SKM-1 treated with dmso at 0.1 percent for 144 hours (cell line): ENCODE measurements around the gene BPI.
"Not testable (repeated sequence)": the region's sequence is repeated elsewhere in the genome, so short reads cannot be mapped to it uniquely, and the experiment has no call there.

Source experiments
- DNase-seq: peaks from one replicate; lab custom pipeline; 2025; ENCODE audit not compliant: unreplicated experiment; lab: John Stamatoyannopoulos, UW

The BPI gene

DNA sequence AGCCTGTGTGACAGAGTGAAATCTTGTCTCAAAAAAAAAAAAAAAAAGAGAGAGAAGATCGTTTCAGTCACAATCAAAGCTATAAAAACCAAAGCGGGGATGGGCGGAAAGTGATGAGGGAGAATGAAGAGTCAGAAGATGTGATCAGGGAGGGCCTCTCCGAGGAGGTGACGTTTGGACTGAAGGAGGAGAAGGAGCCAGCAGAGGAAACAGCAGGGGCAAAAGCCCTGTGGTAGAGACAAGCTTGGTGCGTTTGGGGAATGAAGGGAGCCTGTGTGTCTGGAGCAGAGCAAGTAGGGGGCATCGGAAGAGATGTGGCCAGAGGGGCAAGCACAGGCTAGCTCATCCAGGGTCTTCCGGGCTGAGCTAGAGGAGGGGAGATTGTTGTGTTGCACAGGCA is 27.9 kb downstream of the BPI start:
- no peak for DNase-seq

GRCh38 chr20:38334016-38334415 is 30.1 kb downstream of the BPI start:
- DNase-seq: no peak

GRCh38 chr20:38336726-38337125 is 32.8 kb downstream of the BPI start:
- no peak for DNase-seq

DNA sequence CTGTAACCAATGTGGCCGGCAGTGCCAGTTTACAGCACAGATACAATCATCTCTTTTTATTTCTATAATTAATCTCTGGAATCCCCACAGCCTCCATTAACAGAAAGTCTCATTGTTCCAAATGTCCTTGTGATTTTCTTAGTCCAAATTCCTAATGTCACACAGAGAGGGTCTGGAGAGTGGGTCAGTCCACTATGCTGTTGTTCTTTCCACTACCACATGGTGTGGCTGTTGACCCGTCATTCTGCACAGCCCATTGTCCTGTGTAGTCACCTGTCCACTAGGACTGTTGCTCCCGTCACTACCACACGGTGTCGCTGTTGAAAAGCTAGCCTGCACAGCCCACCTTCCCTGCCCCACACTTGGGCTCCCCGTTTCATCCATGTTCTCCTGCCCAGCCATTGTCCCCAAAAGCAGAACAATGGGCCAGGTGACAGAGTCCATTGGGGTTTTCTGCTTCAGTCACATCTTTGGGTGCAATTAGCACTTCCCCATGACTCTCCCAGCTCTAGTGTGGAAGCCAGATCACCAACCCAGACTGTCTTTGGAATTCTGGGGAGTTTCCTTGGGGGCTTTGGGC is 33.7 kb downstream of the BPI start:
- no peak for DNase-seq

DNA sequence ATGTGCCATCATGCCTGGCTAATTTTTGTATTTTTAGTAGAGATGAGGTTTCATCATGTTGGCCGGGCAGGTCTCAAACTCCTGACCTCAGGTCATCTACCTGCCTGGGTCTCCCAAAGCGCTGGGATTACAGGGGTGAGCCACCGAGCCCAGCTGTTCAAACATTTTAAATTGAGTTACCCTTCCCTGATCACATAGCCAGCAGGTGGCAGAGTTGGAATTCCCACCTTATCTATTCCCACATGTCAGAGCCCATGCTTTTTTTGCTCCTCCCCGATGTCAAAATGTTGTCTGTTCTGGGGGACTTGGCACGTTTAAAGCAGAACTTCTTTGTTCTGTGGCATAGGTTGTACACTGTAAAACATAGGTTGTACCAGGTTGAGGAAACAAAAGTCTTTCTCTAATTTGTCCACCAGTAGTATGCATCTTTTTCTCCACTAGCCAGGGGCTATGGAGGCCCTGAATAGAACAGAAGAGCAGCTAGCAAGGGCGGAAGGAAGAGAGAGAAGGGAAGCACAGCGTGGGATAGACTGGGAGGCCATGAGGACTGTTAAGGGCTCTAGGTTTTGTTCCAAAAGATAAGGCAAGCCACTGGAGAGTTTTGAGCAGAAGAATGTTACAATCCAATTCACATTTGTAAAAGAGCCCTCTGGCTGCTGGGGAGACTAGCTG is 35.0 kb downstream of the BPI start:
- DNase-seq: no peak

GRCh38 chr20:38339521-38339896 is 35.6 kb downstream of the BPI start:
- DNase-seq: not testable (repeated sequence)

GRCh38 chr20:38339997-38340396 is 36.0 kb downstream of the BPI start:
- DNase-seq: no peak

DNA sequence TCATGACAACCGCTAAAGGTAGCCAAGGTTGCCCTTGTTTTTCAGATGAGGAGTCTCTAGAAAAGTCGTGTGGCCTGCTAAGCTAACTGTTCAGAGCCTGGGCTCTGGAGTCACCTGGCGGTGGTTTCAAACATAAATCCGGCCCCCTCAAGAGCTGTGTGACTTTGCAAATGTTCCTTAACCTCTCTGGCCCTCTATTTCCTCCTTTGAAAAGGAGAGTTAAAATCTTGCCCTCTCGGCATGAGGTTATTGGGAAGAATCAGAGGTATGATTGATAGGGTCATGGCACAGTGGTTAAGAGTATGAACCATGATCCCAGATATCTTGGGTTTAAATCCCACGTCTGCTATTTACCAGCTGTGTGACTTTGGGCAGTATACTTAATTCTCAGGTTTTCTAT is 36.7 kb downstream of the BPI start:
- DNase-seq: no peak

- no peak for DNase-seq
Observed at GRCh38 chr20:38342216-38342615, 38.3 kb downstream of the BPI start.

- DNase-seq: no peak
Observed at GRCh38 chr20:38342713-38343310, 38.9 kb downstream of the BPI start.

DNA sequence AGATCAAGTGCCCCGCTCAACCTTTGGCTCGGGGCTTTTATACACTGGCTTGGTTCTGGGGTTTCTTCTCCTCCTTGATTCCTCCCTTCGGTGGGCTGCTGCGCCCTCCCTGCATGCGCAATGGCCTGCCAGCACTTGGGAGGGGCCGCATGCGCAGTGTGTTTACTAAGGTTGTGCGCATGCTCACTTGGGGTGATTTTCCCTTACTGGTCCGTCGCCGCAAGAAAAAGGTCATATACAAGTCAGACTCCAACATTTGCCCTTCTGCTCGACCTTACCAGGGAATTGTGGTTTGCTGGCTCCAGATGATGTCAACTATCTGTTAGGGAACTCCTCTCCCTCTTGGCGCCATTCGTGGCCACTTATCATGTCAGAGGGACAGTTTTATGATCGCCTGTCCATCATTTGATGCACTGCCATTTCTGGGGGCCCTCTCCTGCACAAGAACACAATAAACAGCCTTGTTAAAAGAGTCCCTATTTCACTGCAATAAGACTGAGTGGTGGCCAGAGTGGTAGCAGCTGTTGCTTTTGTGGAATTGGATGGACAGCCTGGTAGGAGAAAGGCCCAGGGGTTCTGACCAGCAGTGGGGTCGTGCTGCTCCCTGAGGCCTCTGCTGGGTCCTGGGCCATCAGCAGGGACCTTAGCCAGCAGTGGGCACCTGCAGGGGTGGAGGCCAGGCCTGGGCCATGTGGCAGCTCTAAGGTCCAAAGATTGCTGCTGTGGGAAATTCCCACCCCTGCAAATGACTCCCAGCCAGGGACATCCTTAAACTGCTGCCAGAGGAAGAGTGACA is 39.6 kb downstream of the BPI start:
- DNase-seq: no peak

DNA sequence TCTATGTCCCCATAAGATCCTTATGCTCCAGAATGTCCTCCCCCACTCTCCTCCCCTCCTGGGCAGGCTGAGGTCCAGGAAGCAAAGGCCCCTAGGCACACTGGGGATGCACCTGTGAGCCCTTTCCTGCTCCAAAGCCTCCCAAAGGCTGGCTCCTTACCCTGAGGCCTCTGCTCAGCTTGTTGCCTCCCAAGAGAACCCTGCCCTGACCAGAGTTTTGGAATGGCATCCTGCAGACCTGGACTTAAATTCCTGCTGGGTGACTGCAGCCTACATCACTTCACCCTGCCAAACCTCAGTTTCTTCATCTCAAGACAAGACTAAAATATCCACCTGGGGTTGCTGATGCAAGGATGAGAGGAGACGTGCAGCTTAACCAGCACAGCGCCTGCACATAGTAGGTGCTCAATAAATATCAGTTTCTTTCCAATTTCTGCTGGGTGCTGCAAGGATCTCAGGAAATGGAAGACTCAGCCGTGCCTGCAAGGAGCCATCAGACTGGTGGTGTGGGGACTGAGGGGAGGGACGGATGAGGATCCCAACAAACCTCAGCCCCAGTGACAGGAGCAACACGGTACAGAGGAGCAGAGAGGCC is 40.2 kb downstream of the BPI start:
- no peak for DNase-seq

DNA sequence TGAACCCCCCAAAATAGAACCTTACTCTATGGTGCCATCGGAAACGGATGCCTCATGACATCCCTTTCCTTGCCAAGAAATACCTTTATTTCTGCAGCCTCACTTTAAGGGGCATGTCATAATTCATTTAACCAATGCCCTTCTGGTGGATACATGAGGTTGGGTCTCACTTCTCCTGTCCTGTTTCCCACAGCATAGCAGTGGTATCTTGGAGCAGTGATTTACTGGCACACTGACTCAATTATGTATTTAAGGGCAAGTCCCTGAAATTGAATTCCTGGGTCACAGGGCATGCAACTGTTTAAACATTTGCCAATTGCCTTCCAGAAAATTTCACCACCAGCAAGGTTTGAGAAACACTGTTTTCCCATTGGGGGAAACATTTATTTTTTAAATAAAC is 41.7 kb downstream of the BPI start:
- no peak for DNase-seq

DNA sequence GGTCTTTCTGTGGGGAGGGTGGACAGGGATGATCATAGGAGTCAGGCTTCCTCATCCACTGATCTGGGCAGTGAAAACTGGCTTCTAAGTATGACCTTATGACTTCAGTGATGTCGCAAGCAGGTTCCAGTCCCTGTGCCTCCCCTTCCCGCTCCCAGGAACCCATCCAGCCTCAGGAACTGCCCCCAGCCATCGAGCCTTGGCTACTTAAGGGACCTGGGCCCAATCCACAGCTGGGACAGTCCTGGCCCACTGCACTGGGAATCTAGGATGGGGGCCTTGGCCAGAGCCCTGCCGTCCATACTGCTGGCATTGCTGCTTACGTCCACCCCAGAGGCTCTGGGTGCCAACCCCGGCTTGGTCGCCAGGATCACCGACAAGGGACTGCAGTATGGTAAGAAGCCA is 42.3 kb downstream of the BPI start, which contains the start of gene LBP:
TSS of gene LBP (plus strand) at position 236 of the 405 bp plus-strand sequence. CDS start at position 271, 35 bp downstream.
- no peak for DNase-seq

DNA sequence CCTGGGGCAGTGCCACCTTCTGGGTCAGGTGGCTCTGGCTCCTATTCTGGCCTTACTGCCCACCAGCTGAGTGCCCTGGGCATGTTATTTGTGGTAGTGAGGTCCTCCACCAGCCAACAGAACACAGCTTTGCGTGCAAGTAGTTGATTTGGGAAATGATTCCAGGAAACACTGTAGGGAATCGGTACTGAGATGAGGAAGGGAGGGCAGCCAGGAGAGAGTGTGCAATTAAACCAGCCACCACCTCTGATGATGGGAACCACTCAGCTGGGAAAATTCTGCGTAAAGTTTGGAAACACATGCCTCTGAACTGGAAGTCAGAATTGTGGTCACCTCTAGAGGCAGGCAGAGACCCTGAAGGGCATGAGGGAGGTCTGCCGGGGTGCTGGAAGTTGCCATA is 42.8 kb downstream of the BPI start:
- no peak for DNase-seq

- DNase-seq: no peak
Observed at GRCh38 chr20:38349856-38350255, 45.9 kb downstream of the BPI start.

DNA sequence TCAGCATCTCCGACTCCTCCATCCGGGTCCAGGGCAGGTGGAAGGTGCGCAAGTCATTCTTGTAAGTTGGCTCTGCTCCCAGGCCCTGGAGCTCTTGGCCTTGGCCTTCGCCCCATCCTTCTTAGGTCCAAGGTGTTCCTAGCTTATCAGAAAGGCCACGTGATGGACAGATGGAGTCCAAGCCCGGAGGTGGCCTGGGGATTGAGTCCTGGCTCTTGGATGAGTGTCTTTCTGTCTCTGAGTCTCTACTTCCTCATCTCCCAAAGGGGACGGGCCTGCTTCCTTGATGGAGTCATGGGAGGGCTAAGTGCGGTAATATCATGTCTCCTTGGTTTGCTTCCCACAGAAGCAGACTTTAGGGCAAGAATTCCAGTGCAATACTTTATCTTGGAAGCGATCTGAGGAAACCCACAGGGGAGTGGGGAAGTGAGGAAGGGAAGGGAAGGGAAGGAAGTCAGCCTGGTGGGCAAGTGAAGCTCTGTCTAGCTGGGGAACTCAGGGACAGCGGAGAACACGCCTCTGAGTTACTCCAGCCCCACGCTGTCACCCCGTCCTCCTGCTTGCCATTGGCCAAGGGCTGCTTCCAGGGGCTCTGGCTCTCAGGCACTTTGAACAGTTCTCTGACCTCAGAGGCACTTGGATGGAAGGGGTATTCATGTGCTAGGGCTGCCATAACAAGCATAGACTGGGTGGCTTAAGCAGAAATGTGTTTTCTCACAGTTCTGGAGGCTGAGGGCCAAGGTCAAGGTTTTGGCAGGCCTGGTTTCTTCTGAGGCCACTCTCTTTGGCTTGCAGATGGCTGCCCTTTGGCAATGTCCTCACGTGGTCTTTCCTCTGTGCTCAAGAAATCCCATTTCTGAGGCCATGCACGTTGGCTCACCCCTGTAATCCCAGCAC is 47.2 kb downstream of the BPI start:
- DNase-seq: no peak

- DNase-seq: no peak
Observed at GRCh38 chr20:38353316-38353715, 49.4 kb downstream of the BPI start.

DNA sequence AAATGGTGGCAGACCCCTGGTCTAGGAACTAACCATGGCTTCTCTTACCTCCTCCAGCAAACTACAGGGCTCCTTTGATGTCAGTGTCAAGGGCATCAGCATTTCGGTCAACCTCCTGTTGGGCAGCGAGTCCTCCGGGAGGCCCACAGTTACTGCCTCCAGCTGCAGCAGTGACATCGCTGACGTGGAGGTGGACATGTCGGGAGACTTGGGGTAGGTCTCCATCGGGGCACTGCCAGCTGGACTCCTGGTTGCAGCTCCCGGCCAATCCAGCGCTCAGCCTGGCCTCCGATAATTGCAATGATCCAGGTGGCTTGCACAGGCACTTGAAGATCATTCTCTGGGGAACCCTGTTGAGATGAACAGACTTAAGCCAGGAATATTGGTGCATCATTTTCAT is 50.3 kb downstream of the BPI start:
- no peak for DNase-seq
